Activated CD8-positive, alpha-beta T cell treated with anti-CD3 and anti-CD28 coated beads, Interleukin-2, amount 10 ng/mL, durations not matched to agents 7 days and 5 days (primary cell): ENCODE measurements around the gene FYCO1. TPM values are rescaled to one million over a fixed set of nuclear protein-coding genes. Genes with fewer than 3 reads are reported as not detected.

Experiments
- ATAC-seq: fragments of 150-1000 bp; cut with Tn5 transposase; one replicate; pipeline ENCODE4 v1.10.0; 2021; ENCODE audit warnings: moderate library complexity
- CTCF ChIA-PET: fragments of 350-600 bp; sonication (Branson Sonifier 250); formaldehyde crosslinking; loops from one replicate; lab custom pipeline; 2021; ENCODE audit warnings: antibody characterized with exemption; lab: Charles Lee
- POLR2A ChIA-PET: fragments of 350-600 bp; sonication (Branson Sonifier 250); formaldehyde crosslinking; loops from one replicate; lab custom pipeline; 2021; ENCODE audit warnings: antibody characterized with exemption; lab: Charles Lee
- DNase-seq: peaks from one replicate; pipeline ENCODE4 v3.0.0-alpha.2; 2020
- H3K27ac Mint-ChIP-seq: one replicate; pipeline ENCODE4 v1.8.0; 2021; ENCODE audit warnings: mild to moderate bottlenecking, mixed read lengths
- H3K27me3 Mint-ChIP-seq: one replicate; pipeline ENCODE4 v1.8.0; 2021; ENCODE audit warnings: low read depth, mixed read lengths
- H3K36me3 Mint-ChIP-seq: one replicate; pipeline ENCODE4 v1.8.0; 2021; ENCODE audit warnings: low read depth, mixed read lengths
- H3K4me1 Mint-ChIP-seq: one replicate; pipeline ENCODE4 v1.8.0; 2021; ENCODE audit warnings: low read depth, mixed read lengths
- H3K4me3 Mint-ChIP-seq: one replicate; pipeline ENCODE4 v1.8.0; 2021; ENCODE audit warnings: mild to moderate bottlenecking, mixed read lengths
- H3K9me3 Mint-ChIP-seq: one replicate; pipeline ENCODE4 v1.8.0; 2022; ENCODE audit warnings: mixed read lengths; ENCODE audit not compliant: insufficient read depth
- total RNA-seq, 2 experiments: library from RNA; stranded (reverse); gene quantifications; one replicate each; pipeline ENCODE4 v1.2.3, GENCODE V29; 2021

The FYCO1 gene
- total RNA-seq, 2 experiments from 2014 or later: 16.6 to 19.5 TPM

- ATAC-seq (no peak), DNase-seq (no peak)
- Mint-ChIP-seq H3K27me3 (no peaks in the 10 kb centered on the region), H3K9me3 (no peaks in the 10 kb centered on the region), H3K27ac (peak overlapping the region; percentile 13), H3K36me3 (peaks cover 89% of the 10 kb centered on the region), H3K4me3 (no peak overlapping the region), H3K4me1 (peaks cover 91% of the 10 kb centered on the region)
- ChIA-PET CTCF (interaction anchor here (0.9 to 3.4 kb wide), 11 partner anchors 9 to 96 kb away, joined by 3 to 35 read pairs (median 5); partner anchors contain the start of gene CXCR6), POLR2A (interaction anchor here (0.7 to 2.3 kb wide), 4 partner anchors 13 to 42 kb away, joined by 3 to 20 read pairs (median 6); partner anchors contain the start of gene FYCO1)
These were observed 14.1 kb downstream of the FYCO1 start for GRCh38 chr3:45981346-45982074.

GRCh38 chr3:45980819-45981218 lies 14.8 kb downstream of the FYCO1 start:
- peaks cover 93% of the 10 kb centered on the region for H3K4me1 Mint-ChIP-seq
- H3K9me3 Mint-ChIP-seq: no peaks in the 10 kb centered on the region
- POLR2A ChIA-PET: interaction anchor here (1.6 to 2.3 kb wide), 3 partner anchors 14 to 30 kb away, joined by 3 to 20 read pairs (median 9); partner anchors contain the start of gene FYCO1
- DNase-seq: no peak
- H3K4me3 Mint-ChIP-seq: no peak overlapping the region
- H3K36me3 Mint-ChIP-seq: peaks cover 92% of the 10 kb centered on the region
- CTCF ChIA-PET: interaction anchor here (0.8 to 3.4 kb wide), 10 partner anchors 12 to 228 kb away, joined by 3 to 35 read pairs (median 4); partner anchors contain the start of gene CXCR6
- H3K27me3 Mint-ChIP-seq: no peaks in the 10 kb centered on the region
- ATAC-seq: no peak
- H3K27ac Mint-ChIP-seq: peak overlapping the region; percentile 13

- no peak overlapping the region for H3K4me3 Mint-ChIP-seq
- ChIA-PET CTCF (interaction anchor here (0.8 to 3.4 kb wide), 8 partner anchors 13 to 229 kb away, joined by 3 to 35 read pairs (median 4); partner anchors contain the start of gene CXCR6), POLR2A (interaction anchor here (0.8 to 2.3 kb wide), 4 partner anchors 14 to 37 kb away, joined by 3 to 20 read pairs (median 6); partner anchors contain the start of genes CXCR6 and FYCO1)
- no peaks in the 10 kb centered on the region for H3K9me3 Mint-ChIP-seq
- ATAC-seq (no peak), DNase-seq (no peak)
- no peaks in the 10 kb centered on the region for H3K27me3 Mint-ChIP-seq
- H3K27ac Mint-ChIP-seq: peak overlapping the region; percentile 66
- peaks cover 92% of the 10 kb centered on the region for H3K36me3 Mint-ChIP-seq
- peaks cover 93% of the 10 kb centered on the region for H3K4me1 Mint-ChIP-seq
These were observed 15.3 kb downstream of the FYCO1 start for GRCh38 chr3:45980229-45980813.

GRCh38 chr3:45979378-45979777 lies 16.2 kb downstream of the FYCO1 start:
- H3K27ac Mint-ChIP-seq: peak overlapping the region; percentile 66
- ATAC-seq (no peak), DNase-seq (no peak)
- H3K4me3 Mint-ChIP-seq: no peak overlapping the region
- peaks cover 93% of the 10 kb centered on the region for H3K36me3 Mint-ChIP-seq
- H3K4me1 Mint-ChIP-seq: peaks cover 94% of the 10 kb centered on the region
- no peaks in the 10 kb centered on the region for H3K27me3 Mint-ChIP-seq
- CTCF ChIA-PET: interaction anchor here (0.7 to 3.4 kb wide), 3 partner anchors 14 to 99 kb away, joined by 3 to 35 read pairs (median 18); no protein-coding TSS in a partner anchor
- POLR2A ChIA-PET: interaction anchor here (0.6 kb wide), 1 partner anchor 17 kb away, joined by 3 read pairs; no protein-coding TSS in a partner anchor
- no peaks in the 10 kb centered on the region for H3K9me3 Mint-ChIP-seq

GRCh38 chr3:45978006-45978761 lies 17.4 kb downstream of the FYCO1 start:
- peak overlapping the region; percentile 88 for H3K27ac Mint-ChIP-seq
- peaks cover 91% of the 10 kb centered on the region for H3K4me1 Mint-ChIP-seq
- ATAC-seq: peak; percentile 55
- H3K27me3 Mint-ChIP-seq: no peaks in the 10 kb centered on the region
- no peaks in the 10 kb centered on the region for H3K9me3 Mint-ChIP-seq
- peak; percentile 81 for DNase-seq
- H3K36me3 Mint-ChIP-seq: peaks cover 92% of the 10 kb centered on the region
- CTCF ChIA-PET: interaction anchor here (1.0 to 5.0 kb wide), 6 partner anchors 12 to 101 kb away, joined by 4 to 36 read pairs (median 10); partner anchors contain the start of gene CXCR6
- POLR2A ChIA-PET: interaction anchor here (1.3 to 2.9 kb wide), 2 partner anchors 13 to 14 kb away, joined by 5 to 16 read pairs; no protein-coding TSS in a partner anchor
- peak overlapping the region; percentile 56 for H3K4me3 Mint-ChIP-seq

- H3K9me3 Mint-ChIP-seq: no peaks in the 10 kb centered on the region
- peak overlapping the region; percentile 87 for H3K27ac Mint-ChIP-seq
- peak; percentile 58 for DNase-seq
- H3K4me3 Mint-ChIP-seq: peak overlapping the region; percentile 37
- peaks cover 90% of the 10 kb centered on the region for H3K36me3 Mint-ChIP-seq
- CTCF ChIA-PET: interaction anchor here (0.7 to 5.0 kb wide), 13 partner anchors 11 to 103 kb away, joined by 3 to 36 read pairs (median 4); partner anchors contain the start of gene CXCR6
- ATAC-seq: peak; percentile 40
- H3K27me3 Mint-ChIP-seq: no peaks in the 10 kb centered on the region
- peaks cover 93% of the 10 kb centered on the region for H3K4me1 Mint-ChIP-seq
- POLR2A ChIA-PET: interaction anchor here (1.0 to 2.9 kb wide), 6 partner anchors 11 to 33 kb away, joined by 4 to 16 read pairs (median 6); partner anchors contain the start of gene CXCR6
These were observed 19.2 kb downstream of the FYCO1 start for GRCh38 chr3:45976191-45977091.

GRCh38 chr3:45975686-45976085 lies 19.9 kb downstream of the FYCO1 start:
- ATAC-seq (no peak), DNase-seq (no peak)
- CTCF ChIA-PET: interaction anchor here (1.0 to 5.0 kb wide), 7 partner anchors 10 to 37 kb away, joined by 3 to 36 read pairs (median 4); partner anchors contain the start of gene CXCR6
- Mint-ChIP-seq H3K36me3 (peaks cover 89% of the 10 kb centered on the region), H3K4me3 (no peak overlapping the region), H3K27me3 (no peaks in the 10 kb centered on the region), H3K4me1 (peaks cover 90% of the 10 kb centered on the region), H3K9me3 (no peaks in the 10 kb centered on the region), H3K27ac (peak overlapping the region; percentile 74)
- POLR2A ChIA-PET: interaction anchor here (1.0 to 2.9 kb wide), 4 partner anchors 10 to 25 kb away, joined by 5 to 16 read pairs (median 8); no protein-coding TSS in a partner anchor

- Mint-ChIP-seq H3K27me3 (no peaks in the 10 kb centered on the region), H3K4me1 (peaks cover 89% of the 10 kb centered on the region), H3K4me3 (no peak overlapping the region), H3K27ac (peak overlapping the region; percentile 74), H3K36me3 (peaks cover 89% of the 10 kb centered on the region), H3K9me3 (no peaks in the 10 kb centered on the region)
- ChIA-PET POLR2A (interaction anchor here (1.2 kb wide), 1 partner anchor 16 kb away, joined by 4 read pairs; no protein-coding TSS in a partner anchor), CTCF (interaction anchor here (0.9 to 5.0 kb wide), 8 partner anchors 9 to 104 kb away, joined by 4 to 36 read pairs (median 14); no protein-coding TSS in a partner anchor)
- no peak for ATAC-seq
- no peak for DNase-seq
These were observed 20.9 kb downstream of the FYCO1 start for GRCh38 chr3:45974686-45975085.

- Mint-ChIP-seq H3K9me3 (no peaks in the 10 kb centered on the region), H3K36me3 (peaks cover 91% of the 10 kb centered on the region), H3K4me1 (peaks cover 90% of the 10 kb centered on the region), H3K27ac (peak overlapping the region; percentile 79), H3K4me3 (peak overlapping the region; percentile 25), H3K27me3 (no peaks in the 10 kb centered on the region)
- ChIA-PET POLR2A (interaction anchor here (0.9 to 1.2 kb wide), 3 partner anchors 7 to 27 kb away, joined by 3 to 4 read pairs (median 4); no protein-coding TSS in a partner anchor), CTCF (interaction anchor here (0.6 to 3.1 kb wide), 11 partner anchors 10 to 236 kb away, joined by 3 to 18 read pairs (median 6); partner anchors contain the start of gene CXCR6)
- DNase-seq (no peak), ATAC-seq (peak; percentile 29)
These were observed 22.9 kb downstream of the FYCO1 start for GRCh38 chr3:45972534-45973402.
